H1 (cell line): Measurements from ENCODE around the gene MBD3. TPM values are rescaled to one million over a fixed set of nuclear protein-coding genes. Genes with fewer than 3 reads are reported as not detected.
A peak's percentile ranks its signal among the peaks of the same experiment; 100 is the strongest.

Experiments used
- CTCF ChIA-PET: fragments of 300-600 bp; sonication (Branson Sonifier 250); formaldehyde crosslinking; loops from one replicate; lab custom pipeline; 2021; ENCODE audit not compliant: partially characterized antibody; lab: Charles Lee
- POLR2A ChIA-PET: fragments of 300-600 bp; sonication (Branson Sonifier 250); formaldehyde crosslinking; loops from one replicate; lab custom pipeline; 2021; ENCODE audit warnings: inconsistent platforms; ENCODE audit not compliant: partially characterized antibody; lab: Charles Lee
- DNase-seq, 2 experiments: peaks; one replicate each; pipeline versions ENCODE4 v3.0.0 to v3.0.0-alpha.2; 2010 to 2022; ENCODE audit warnings: low spot score in 2 of 2, low read depth in 1 of 2, mixed read lengths in 1 of 2
- FAIRE-seq: peaks from 2 replicates; lab custom pipeline; 2011; peaks lifted over from hg19 to GRCh38; lab: Jason Lieb, UNC
- H2AFZ ChIP-seq: 2 replicates; pipeline ENCODE4 v1.8.1; 2012; ENCODE audit warnings: low read length, inconsistent platforms
- H2AK5ac ChIP-seq: 2 replicates; pipeline ENCODE4 v1.6.1; 2013; ENCODE audit warnings: low read depth, low read length
- H2BK120ac ChIP-seq: replicated peaks from 2 replicates; pipeline ENCODE3; 2013; ENCODE audit warnings: low read depth, low read length, inconsistent platforms
- H2BK12ac ChIP-seq: 2 replicates; pipeline ENCODE4 v1.6.1; 2013; ENCODE audit warnings: low read depth, low read length
- H2BK15ac ChIP-seq: 2 replicates; pipeline ENCODE4 v1.6.1; 2013; ENCODE audit warnings: low read length
- H2BK20ac ChIP-seq: 2 replicates; pipeline ENCODE4 v1.6.1; 2013; ENCODE audit warnings: low read length
- H2BK5ac ChIP-seq: 2 replicates; pipeline ENCODE4 v1.6.1; 2013; ENCODE audit warnings: low read depth, low read length
- H3K14ac ChIP-seq: 2 replicates; pipeline ENCODE4 v1.6.1; 2013; ENCODE audit warnings: inconsistent platforms; ENCODE audit not compliant: insufficient read length
- H3K18ac ChIP-seq: 2 replicates; pipeline ENCODE4 v1.6.1; 2013; ENCODE audit warnings: low read length; ENCODE audit errors: extremely low read depth
- H3K23ac ChIP-seq: 2 replicates; pipeline ENCODE4 v1.6.1; 2013; ENCODE audit warnings: inconsistent platforms; ENCODE audit not compliant: insufficient read length
- H3K23me2 ChIP-seq: 2 replicates; pipeline ENCODE4 v1.6.1; 2013; ENCODE audit warnings: low read depth, low read length
- H3K27ac ChIP-seq: 2 replicates; pipeline ENCODE4 v1.6.1; 2011; ENCODE audit warnings: low read depth, low read length, inconsistent platforms
- H3K27me3 ChIP-seq, 4 experiments: replicated peaks in 1 of 4; 1 replicate in 1 of 4; 2 replicates in 3 of 4; pipeline versions ENCODE4 v1.6.1 to v1.8.1; 2011 to 2013; ENCODE audit warnings: low read length in 3 of 4, mild to moderate bottlenecking in 3 of 4, inconsistent platforms in 2 of 4, mixed read lengths in 2 of 4, moderate library complexity in 1 of 4; ENCODE audit not compliant: control insufficient read depth in 3 of 4, insufficient read depth in 3 of 4; ENCODE audit errors: extremely low read depth in 1 of 4
- H3K36me3 ChIP-seq, 4 experiments: 2 replicates each; pipeline versions ENCODE4 v1.6.1 to v1.8.1; 2011 to 2013; ENCODE audit warnings: mild to moderate bottlenecking in 4 of 4, low read length in 3 of 4, moderate library complexity in 2 of 4, control low read depth in 1 of 4, inconsistent platforms in 1 of 4; ENCODE audit not compliant: insufficient read depth in 4 of 4, control insufficient read depth in 2 of 4
- H3K4ac ChIP-seq: replicated peaks from 2 replicates; pipeline ENCODE3; 2013; ENCODE audit warnings: low read length, low read depth, mixed read lengths, inconsistent platforms; ENCODE audit not compliant: insufficient read length
- H3K4me1 ChIP-seq, 4 experiments: replicated peaks in 1 of 4; 1 replicate in 1 of 4; 2 replicates in 3 of 4; pipeline versions ENCODE4 v1.6.1 to v1.8.1; 2011 to 2013; ENCODE audit warnings: low read length in 3 of 4, inconsistent platforms in 2 of 4, mixed read lengths in 1 of 4; ENCODE audit not compliant: insufficient read depth in 4 of 4, control insufficient read depth in 3 of 4
- H3K4me2 ChIP-seq, 2 experiments: 2 replicates each; pipeline versions ENCODE4 v1.6.1 to v1.8.1; 2011 to 2013; ENCODE audit warnings: low read depth in 2 of 2, low read length in 2 of 2, control low read depth in 1 of 2, inconsistent platforms in 1 of 2, mild to moderate bottlenecking in 1 of 2; ENCODE audit not compliant: insufficient read depth in 1 of 2
- H3K4me3 ChIP-seq, 4 experiments: fragments of 200-600, 300-600 bp in 1 of 4; sonication (generic), shearing (Covaris generic), sonication (Bioruptor Twin) in 1 of 4; 2 replicates each; pipeline versions ENCODE4 v1.5.1 to v1.8.1; 2011 to 2016; ENCODE audit warnings: low read length in 4 of 4, low read depth in 3 of 4, control low read depth in 2 of 4, inconsistent platforms in 2 of 4, mild to moderate bottlenecking in 2 of 4, mixed read lengths in 1 of 4, moderate library complexity in 1 of 4; ENCODE audit not compliant: insufficient read depth in 2 of 4; ENCODE audit errors: extremely low read depth in 1 of 4
- H3K56ac ChIP-seq: replicated peaks from 2 replicates; pipeline ENCODE3; 2013; ENCODE audit warnings: low read depth, mild to moderate bottlenecking, mixed read lengths, low read length, inconsistent platforms; ENCODE audit not compliant: insufficient read length
- H3K79me1 ChIP-seq: 2 replicates; pipeline ENCODE4 v1.6.1; 2013; ENCODE audit warnings: low read depth, low read length, control low read depth
- H3K79me2 ChIP-seq, 2 experiments: 2 replicates each; pipeline versions ENCODE4 v1.6.1 to v1.8.1; 2012 to 2013; ENCODE audit warnings: low read length in 2 of 2, mild to moderate bottlenecking in 2 of 2, inconsistent platforms in 1 of 2; ENCODE audit not compliant: insufficient read depth in 2 of 2, control insufficient read depth in 1 of 2
- H3K9ac ChIP-seq, 4 experiments: replicated peaks in 1 of 4; 1 replicate in 1 of 4; 2 replicates in 3 of 4; pipeline versions ENCODE4 v1.6.1 to v1.8.1; 2011 to 2013; ENCODE audit warnings: low read depth in 3 of 4, low read length in 3 of 4, control low read depth in 2 of 4, mild to moderate bottlenecking in 2 of 4, moderate library complexity in 2 of 4, inconsistent platforms in 1 of 4; ENCODE audit errors: extremely low read depth in 1 of 4
- H3K9me3 ChIP-seq, 2 experiments: 2 replicates each; pipeline versions ENCODE4 v1.6.1 to v1.8.1; 2012 to 2013; ENCODE audit warnings: mild to moderate bottlenecking in 2 of 2, moderate library complexity in 2 of 2, control low read depth in 1 of 2, inconsistent platforms in 1 of 2, low read depth in 1 of 2, low read length in 1 of 2, mixed read lengths in 1 of 2; ENCODE audit not compliant: insufficient read depth in 2 of 2
- H4K20me1 ChIP-seq, 2 experiments: replicated peaks in 1 of 2; 2 replicates each; pipeline versions ENCODE3 to v1.8.1; 2011 to 2013; ENCODE audit warnings: inconsistent platforms in 2 of 2, low read length in 2 of 2, mild to moderate bottlenecking in 1 of 2; ENCODE audit not compliant: insufficient read depth in 2 of 2, control insufficient read depth in 1 of 2
- H4K5ac ChIP-seq: 2 replicates; pipeline ENCODE4 v1.6.1; 2013; ENCODE audit warnings: low read length, low read depth, mixed read lengths, inconsistent platforms; ENCODE audit not compliant: insufficient read length
- H4K8ac ChIP-seq: 2 replicates; pipeline ENCODE4 v1.8.0; 2013; ENCODE audit warnings: mild to moderate bottlenecking, moderate library complexity, low read length, inconsistent platforms; ENCODE audit not compliant: insufficient read depth; ENCODE audit errors: extremely low read depth
- H4K91ac ChIP-seq: replicated peaks from 2 replicates; pipeline ENCODE3; 2013; ENCODE audit warnings: low read length, mixed read lengths, inconsistent platforms; ENCODE audit not compliant: insufficient read length
- KDM4A ChIP-seq: IDR thresholded peaks from one replicate; pipeline ENCODE4 v1.7.1; 2012; ENCODE audit warnings: low read depth, mild to moderate bottlenecking, moderate library complexity, low read length, inconsistent platforms; ENCODE audit not compliant: severe bottlenecking
- WGBS, 2 experiments: shearing (Covaris generic) in 1 of 2; methylation state at CpG; one replicate each; pipeline versions ENCODE4 v1.1.6 to v1.1.7; 2013 to 2015; ENCODE audit warnings: low lambda C conversion rate in 2 of 2, mixed read lengths in 2 of 2, inconsistent platforms in 1 of 2, low coverage in 1 of 2, missing lambda C conversion rate in 1 of 2; ENCODE audit not compliant: insufficient replicate concordance in 2 of 2, insufficient coverage in 1 of 2, insufficient read length in 1 of 2; ENCODE audit errors: extremely low coverage in 1 of 2, missing lambda C conversion rate in 1 of 2; 5-methylcytosine and 5-hydroxymethylcytosine counted together
- polyA plus RNA-seq, 7 experiments: library from polyadenylated mRNA; depleted of rRNA in 3 of 7; stranded (reverse) in 5 of 7; unstranded in 2 of 7; fragments of >200 nt in 5 of 7; fragments of 200-250 nt in 2 of 7; gene quantifications; 1 replicate in 5 of 7; 2 replicates in 1 of 7; 4 replicates in 1 of 7; pipeline versions ENCODE4 v1.2.1 to v1.2.3, GENCODE V29; 2011 to 2013; ENCODE audit warnings: missing spikeins in 2 of 7, mixed read lengths in 2 of 7
- total RNA-seq: library from RNA; stranded (reverse); fragmentation: NEBNext Ultra II Directional; extraction: Animal tissue kit (Norgen Biotek cat#: 25700); gene quantifications from 2 replicates; pipeline ENCODE4 v1.2.1, GENCODE V29; 2021

The MBD3 gene
- total and polyA plus RNA-seq, 2 of the 8 experiments (the other 6 are each of a cell fraction or from before 2014, with no cell fraction given): 88.2 to 110 TPM

GRCh38 chr19:1576242-1577089 lies 16.2 kb downstream of the MBD3 start:
- peaks cover 0 to 2% (median 0%) of the 10 kb centered on the region in 4 experiments; a peak in 2 of 7 replicates for H3K27me3 ChIP-seq
- no peak overlapping the region for H2AFZ ChIP-seq
- H2BK5ac ChIP-seq: no peak overlapping the region
- H3K9me3 ChIP-seq: no peaks in the 10 kb centered on the region
- POLR2A ChIA-PET: interaction anchor here (0.8 to 8.8 kb wide), 7 partner anchors 9 to 31 kb away, joined by 3 to 148 read pairs (median 4); partner anchors contain the start of genes MBD3 and MEX3D
- peaks cover 0 to 18% of the 10 kb centered on the region in 2 experiments for H4K20me1 ChIP-seq
- no peaks in the 10 kb centered on the region for H3K4me1 ChIP-seq
- CTCF ChIA-PET: interaction anchor here (0.5 to 4.5 kb wide), 3 partner anchors 13 to 32 kb away, joined by 3 to 25 read pairs (median 6); no protein-coding TSS in a partner anchor
- no peak overlapping the region for H2BK12ac ChIP-seq
- no peak overlapping the region for H3K56ac ChIP-seq
- H4K8ac ChIP-seq: peak overlapping the region; percentile 25; the same call in 1 of the 2 replicates
- 0 out of 2 replicates have a peak, but pooled peaks cover 2% of the 10 kb centered on the region for H3K79me1 ChIP-seq
- no peak overlapping the region for H3K4me3 ChIP-seq
- H3K27ac ChIP-seq: no peak overlapping the region
- no peak overlapping the region for H3K4ac ChIP-seq
- no peak for DNase-seq
- H2AK5ac ChIP-seq: no peak overlapping the region
- no peaks in the 10 kb centered on the region for H3K79me2 ChIP-seq
- H2BK120ac ChIP-seq: no peak overlapping the region
- H3K4me2 ChIP-seq: no peak overlapping the region
- no peak overlapping the region for H4K5ac ChIP-seq
- H3K14ac ChIP-seq: no peak overlapping the region
- no peak overlapping the region for H3K18ac ChIP-seq
- H3K9ac ChIP-seq: no peak overlapping the region
- no peak overlapping the region for H3K23ac ChIP-seq
- H4K91ac ChIP-seq: no peak overlapping the region
- H3K36me3 ChIP-seq: peaks cover 7 to 41% (median 28%) of the 10 kb centered on the region in 4 experiments; a peak in 6 of 8 replicates
- 91% methylated on average over 25 of the region's 30 CpGs; no CpG with 5 or more reads in 1 of the 2 experiments for WGBS, 2 experiments
- no peak for FAIRE-seq
- no peak overlapping the region for H2BK20ac ChIP-seq
- no peak overlapping the region for H2BK15ac ChIP-seq
- no peaks in the 10 kb centered on the region for H3K23me2 ChIP-seq
- TF ChIP-seq KDM4A: no peak
